Left lung (tissue), 10 donors: ENCODE measurements around the gene TMEM114. TPM values are rescaled to one million over a fixed set of nuclear protein-coding genes. Genes with fewer than 3 reads are reported as not detected.

Experiments used
- ATAC-seq: fragments of 200-7000 bp; cut with Tn5 transposase; one replicate; pipeline ENCODE4 v1.9.1; 2020; ENCODE audit warnings: moderate library complexity
- DNase-seq, 4 donors: peaks; one replicate each; pipeline ENCODE4 v3.0.0-alpha.2; 2013 to 2020
- H3K27ac ChIP-seq, 2 donors: fragments of 200-600 bp; sonication (generic) in 1 of 2; one replicate each; pipeline versions ENCODE4 v1.5.0 to v1.8.0; 2020 to 2021
- H3K27me3 ChIP-seq, 2 donors: fragments of 200-600 bp; sonication (generic) in 1 of 2; one replicate each; pipeline versions ENCODE4 v1.5.0 to v1.8.0; 2020 to 2021
- H3K36me3 ChIP-seq, 2 donors: fragments of 200-600 bp; sonication (generic) in 1 of 2; one replicate each; pipeline versions ENCODE4 v1.5.0 to v1.8.0; 2020 to 2021
- H3K4me1 ChIP-seq, 2 donors: fragments of 200-600 bp; one replicate each; pipeline ENCODE4 v1.8.0; 2021
- H3K4me3 ChIP-seq, 2 donors: fragments of 200-600 bp; sonication (generic) in 1 of 2; one replicate each; pipeline versions ENCODE4 v1.5.0 to v1.8.0; 2020 to 2021; ENCODE audit warnings: mild to moderate bottlenecking in 1 of 2
- H3K9me3 ChIP-seq, 2 donors: fragments of 200-600 bp; sonication (generic) in 1 of 2; one replicate each; pipeline versions ENCODE4 v1.5.0 to v1.8.0; 2020 to 2021
- CTCF ChIP-seq, 2 donors: fragments of 200-600 bp; sonication (generic) in 1 of 2; IDR thresholded peaks; one replicate each; pipeline versions ENCODE4 v1.5.0 to v1.8.0; 2021; ENCODE audit warnings: antibody characterized with exemption in 2 of 2
- intact Hi-C, 2 donors: fragments of 100-400 bp; cut with DNase I; formaldehyde crosslinking; loops; one replicate each; pipeline versions ENCODE4 v1.11.2 to v1.14.2; 2022
- polyA plus RNA-seq, 6 donors: library from polyadenylated mRNA; unstranded; fragments of 120-200 nt; gene quantifications; one replicate each; pipeline ENCODE4 v1.2.1, GENCODE V29; 2013; ENCODE audit not compliant: insufficient read length in 6 of 6
- total RNA-seq, 2 donors: library from RNA; stranded (reverse); fragmentation: NEBNext Ultra II Directional; extraction: Animal tissue kit (Norgen Biotek cat#: 25700); gene quantifications; one replicate each; pipeline ENCODE4 v1.2.1, GENCODE V29; 2021
- donor health status: DM: no; HTN: yes; CAD: no.
- donor health status: DM: no; HTN: no; CAD: no.

TMEM114 gene
- total and polyA plus RNA-seq, 8 donors, result not detected

GRCh38 chr16:8583732-8584131 is 6.6 kb downstream of the TMEM114 start:
- peaks cover 11 to 36% of the 10 kb centered on the region in 2 donors for H3K27me3 ChIP-seq
- no peaks in the 10 kb centered on the region for H3K9me3 ChIP-seq
- no peaks in the 10 kb centered on the region for H3K4me1 ChIP-seq
- intact Hi-C loops, result no loop called here
- H3K27ac ChIP-seq, result no peak overlapping the region
- H3K36me3 ChIP-seq, result no peaks in the 10 kb centered on the region
- no peak overlapping the region for H3K4me3 ChIP-seq
- no peak for TF ChIP-seq CTCF (IDR thresholded peaks at IDR 0.05)
- DNase-seq (no peak), ATAC-seq (no peak)

- Histone ChIP-seq H3K27ac (no peak overlapping the region), H3K27me3 (peaks cover 6 to 33% of the 10 kb centered on the region in 2 donors), H3K4me1 (no peaks in the 10 kb centered on the region), H3K36me3 (no peaks in the 10 kb centered on the region), H3K9me3 (no peaks in the 10 kb centered on the region), H3K4me3 (no peak overlapping the region)
- intact Hi-C loops, result no loop called here
- no peak for TF ChIP-seq CTCF (IDR thresholded peaks at IDR 0.05)
- ATAC-seq (no peak), DNase-seq (no peak)
These were observed 7.1 kb downstream of the TMEM114 start for GRCh38 chr16:8583199-8583598.

GRCh38 chr16:8581831-8582580 is 8.3 kb downstream of the TMEM114 start:
- Histone ChIP-seq H3K27ac (peak overlapping the region in 1 of 2 donors; percentile 44), H3K9me3 (no peaks in the 10 kb centered on the region), H3K36me3 (no peaks in the 10 kb centered on the region), H3K4me1 (no peaks in the 10 kb centered on the region), H3K27me3 (peaks cover 0 to 33% of the 10 kb centered on the region in 2 donors), H3K4me3 (no peak overlapping the region)
- intact Hi-C loops, result no loop called here
- ATAC-seq (peak; percentile 82), DNase-seq (peak in 1 of 4 donors; percentile 79)
- TF ChIP-seq CTCF (IDR thresholded peaks at IDR 0.05), result no peak

GRCh38 chr16:8579559-8579958 is 10.8 kb downstream of the TMEM114 start:
- no peaks in the 10 kb centered on the region for H3K4me1 ChIP-seq
- no peaks in the 10 kb centered on the region for H3K9me3 ChIP-seq
- H3K36me3 ChIP-seq, result no peaks in the 10 kb centered on the region
- ATAC-seq (no peak), DNase-seq (no peak)
- intact Hi-C loops, result loop anchor here in 1 of 2 donors (10.0 kb wide), 1 partner anchor 55 kb away; no protein-coding TSS in a partner anchor
- H3K27ac ChIP-seq, result no peak overlapping the region
- TF ChIP-seq CTCF (IDR thresholded peaks at IDR 0.05), result no peak
- no peak overlapping the region for H3K4me3 ChIP-seq
- H3K27me3 ChIP-seq, result peaks cover 0 to 33% of the 10 kb centered on the region in 2 donors

- Histone ChIP-seq H3K36me3 (no peaks in the 10 kb centered on the region), H3K27ac (no peak overlapping the region), H3K4me1 (no peaks in the 10 kb centered on the region), H3K9me3 (no peaks in the 10 kb centered on the region), H3K4me3 (no peak overlapping the region), H3K27me3 (peaks cover 0 to 45% of the 10 kb centered on the region in 2 donors)
- TF ChIP-seq CTCF (IDR thresholded peaks at IDR 0.05), result no peak
- DNase-seq (no peak), ATAC-seq (no peak)
- intact Hi-C loops, result loop anchor here in 1 of 2 donors (10.0 kb wide), 1 partner anchor 57 kb away; no protein-coding TSS in a partner anchor
These were observed 12.5 kb downstream of the TMEM114 start for GRCh38 chr16:8577678-8578304.
